GM12874 (cell line): ENCODE measurements around the gene ANXA6.

Experiments
- TF ChIP-seq, protein P1 (sequence below): IDR thresholded peaks from 2 replicates; pipeline ENCODE4 v1.5.1; 2011; ENCODE audit warnings: low read depth, mild to moderate bottlenecking, control low read depth, low read length, moderate library complexity; ENCODE audit not compliant: insufficient read depth

ANXA6 gene

DNA sequence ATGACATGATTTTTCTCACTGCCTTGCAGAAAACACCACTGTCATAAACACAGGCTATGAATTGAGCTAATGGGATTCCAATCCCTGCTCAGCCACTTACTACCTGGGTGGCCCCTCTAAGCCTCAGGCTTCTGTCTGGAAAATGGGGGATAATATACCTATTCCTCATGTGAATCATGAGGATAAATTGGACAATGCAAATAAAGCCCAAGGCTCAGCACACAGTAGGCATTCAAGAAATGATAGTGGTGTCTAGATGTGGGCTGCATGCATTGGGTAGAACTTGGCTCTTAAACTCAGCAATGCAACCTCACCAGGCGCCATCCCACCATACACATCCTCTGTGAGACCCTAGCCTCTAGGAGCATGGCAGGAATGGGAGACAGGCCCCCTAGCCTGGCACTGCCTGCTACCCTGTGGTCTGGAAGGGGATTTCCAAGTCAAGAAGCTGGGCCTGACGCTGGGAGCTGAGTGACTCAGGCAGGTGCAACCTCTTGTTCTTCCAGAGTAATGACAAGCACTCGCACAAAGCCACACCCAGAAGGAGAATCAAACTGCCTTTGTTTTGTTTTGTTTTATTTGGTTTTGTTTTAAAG, 74.4 kb downstream of the ANXA6 start:
- TF ChIP-seq, protein P1, sequence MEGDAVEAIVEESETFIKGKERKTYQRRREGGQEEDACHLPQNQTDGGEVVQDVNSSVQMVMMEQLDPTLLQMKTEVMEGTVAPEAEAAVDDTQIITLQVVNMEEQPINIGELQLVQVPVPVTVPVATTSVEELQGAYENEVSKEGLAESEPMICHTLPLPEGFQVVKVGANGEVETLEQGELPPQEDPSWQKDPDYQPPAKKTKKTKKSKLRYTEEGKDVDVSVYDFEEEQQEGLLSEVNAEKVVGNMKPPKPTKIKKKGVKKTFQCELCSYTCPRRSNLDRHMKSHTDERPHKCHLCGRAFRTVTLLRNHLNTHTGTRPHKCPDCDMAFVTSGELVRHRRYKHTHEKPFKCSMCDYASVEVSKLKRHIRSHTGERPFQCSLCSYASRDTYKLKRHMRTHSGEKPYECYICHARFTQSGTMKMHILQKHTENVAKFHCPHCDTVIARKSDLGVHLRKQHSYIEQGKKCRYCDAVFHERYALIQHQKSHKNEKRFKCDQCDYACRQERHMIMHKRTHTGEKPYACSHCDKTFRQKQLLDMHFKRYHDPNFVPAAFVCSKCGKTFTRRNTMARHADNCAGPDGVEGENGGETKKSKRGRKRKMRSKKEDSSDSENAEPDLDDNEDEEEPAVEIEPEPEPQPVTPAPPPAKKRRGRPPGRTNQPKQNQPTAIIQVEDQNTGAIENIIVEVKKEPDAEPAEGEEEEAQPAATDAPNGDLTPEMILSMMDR, result no peak

DNA sequence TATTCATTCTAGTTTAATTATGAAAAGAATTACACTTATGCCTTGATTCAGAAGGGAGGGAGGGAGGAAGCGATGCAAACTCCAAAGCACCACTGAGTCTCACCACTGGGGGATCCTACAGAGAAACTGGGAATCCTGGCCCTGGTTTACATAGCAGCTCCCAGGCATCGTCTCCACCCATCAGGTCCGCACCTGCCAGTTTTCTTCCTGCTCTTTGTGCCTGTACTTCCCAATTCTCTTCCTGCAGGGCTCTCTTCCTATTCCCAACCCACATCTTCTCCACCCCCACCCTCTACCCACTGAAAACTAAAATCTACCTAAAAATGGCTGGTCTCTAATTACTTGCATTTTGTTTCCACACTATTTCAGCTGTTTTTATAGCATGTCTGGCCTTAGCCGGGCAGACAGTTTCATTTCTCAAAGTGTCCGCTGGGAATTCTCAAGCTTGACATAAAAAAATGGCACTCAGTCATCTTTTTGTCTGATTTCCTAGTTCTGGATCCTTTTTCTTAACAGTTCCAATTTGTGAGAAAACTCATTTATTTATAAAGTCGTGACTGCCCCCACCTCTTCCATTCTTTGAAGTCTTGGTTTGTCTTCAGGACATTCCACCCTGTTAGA, 75.2 kb downstream of the ANXA6 start:
- TF ChIP-seq, protein P1, result 0 out of 2 replicates have a peak, but pooled peaks have one; percentile 29

DNA sequence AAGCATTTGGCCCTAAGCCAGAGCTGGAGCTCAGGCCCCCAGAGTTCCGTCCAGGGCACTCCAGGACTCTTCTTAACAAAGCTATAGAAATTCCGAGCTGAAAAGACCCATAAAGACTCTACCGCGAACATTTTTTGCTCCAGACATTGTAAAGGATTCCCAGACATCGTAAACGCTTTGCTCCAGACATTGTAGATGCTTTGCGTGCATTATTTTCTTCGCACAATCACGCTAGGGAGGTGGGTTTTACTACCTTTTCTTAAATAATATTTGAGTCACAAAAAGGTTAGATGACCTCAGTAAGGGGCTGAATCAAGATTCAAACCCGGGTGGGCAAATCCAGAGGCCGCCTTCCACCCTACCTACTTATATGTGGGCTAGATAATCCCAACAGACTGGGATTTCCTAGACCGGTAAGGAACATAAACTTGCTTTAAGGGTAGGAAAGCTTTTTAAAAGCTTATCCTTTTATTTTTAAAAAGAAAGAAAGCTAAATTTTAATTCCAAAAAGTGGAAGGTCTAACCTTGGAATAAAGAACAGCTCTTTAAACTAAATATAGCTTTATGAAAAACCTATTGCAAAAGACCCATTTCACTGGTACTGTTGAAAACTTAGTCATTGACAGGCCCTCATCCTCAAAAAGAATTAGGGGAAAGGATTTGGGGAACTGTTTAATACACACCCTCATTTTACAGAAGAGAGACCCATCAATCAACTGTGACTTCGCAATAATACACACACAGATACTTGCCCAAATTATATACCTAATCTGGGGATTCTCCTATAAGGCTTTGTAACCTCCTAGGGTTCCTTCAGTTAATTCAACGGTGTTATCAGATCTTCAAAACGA, 75.9 kb downstream of the ANXA6 start:
- TF ChIP-seq, protein P1, result no peak

DNA sequence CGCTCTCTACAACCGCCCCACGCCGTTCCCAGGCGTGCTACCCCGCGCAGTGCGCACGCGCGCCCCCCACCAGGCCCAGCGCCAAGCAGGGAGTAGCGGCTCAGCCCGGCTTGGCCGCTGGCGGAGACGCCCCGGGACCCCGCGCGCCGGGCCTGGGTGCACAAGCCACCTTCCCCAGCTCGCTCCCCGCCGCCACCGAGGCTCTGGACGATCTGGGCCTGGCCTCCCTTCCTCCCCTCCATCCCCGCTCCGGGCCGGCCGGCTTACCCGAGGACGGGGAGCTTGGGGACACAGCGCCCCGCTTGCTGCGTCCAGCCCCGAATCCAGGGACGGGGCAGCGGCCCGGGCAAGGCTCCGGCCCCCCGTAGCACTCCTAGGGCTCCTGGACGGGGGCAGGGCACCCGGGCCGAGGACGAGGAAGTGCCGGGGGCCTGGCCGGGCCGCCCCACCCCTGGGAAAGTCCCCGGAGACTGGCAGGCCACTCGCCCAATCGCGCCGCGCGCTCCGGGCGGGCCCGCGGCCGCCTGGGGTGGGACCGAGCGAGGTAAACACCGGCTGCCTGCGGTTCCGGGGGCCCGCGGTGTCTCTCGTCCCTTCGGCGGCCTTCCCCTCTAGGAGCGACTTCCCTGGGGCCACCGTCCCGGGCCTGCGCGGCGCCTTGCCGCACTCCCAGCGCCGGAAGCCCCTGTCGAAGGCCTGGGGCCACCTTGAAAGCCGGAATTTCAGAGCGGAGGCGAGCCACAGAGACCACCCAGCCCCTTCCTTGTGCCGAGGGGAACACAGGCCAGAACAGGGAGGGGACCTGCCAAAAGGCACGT, 76.8 kb downstream of the ANXA6 start, which contains the start of gene TNIP1:
Gene TNIP1 (minus strand): TSS at position 422 of the 818 bp plus-strand sequence. CDS start 15,939 bp downstream, outside the sequence.
- TF ChIP-seq, protein P1, result no peak

GRCh38 chr5:151079838-151080612, 77.6 kb downstream of the ANXA6 start:
- TF ChIP-seq, protein P1, result no peak

- TF ChIP-seq, protein P1, result no peak
These were observed 78.9 kb downstream of the ANXA6 start for GRCh38 chr5:151078490-151079262.
